ENCODE measurements around the gene ARHGEF4. TPM values are rescaled to one million over a fixed set of nuclear protein-coding genes. Genes with fewer than 3 reads are reported as not detected.

Gene ARHGEF4
- total and polyA plus RNA-seq, 10 of the 15 experiments (the other 5 are each of a cell fraction or from before 2014, with no cell fraction given) = 0.02 to 0.24 (median 0.16) TPM; not detected in 6

GRCh38 chr2:131048641-131049040, 211.9 kb downstream of the ARHGEF4 start:
- ChIA-PET CTCF (no interaction called here), POLR2A (no interaction called here), RAD21 (ENCODE audit: unreplicated experiment) (no interaction called here), SMC1A (ENCODE audit: uncharacterized antibody, unreplicated experiment) (no interaction called here)
- BruUV-seq (replicated peaks) = no TSS peak
- no peak overlapping the region for H3K4me2 ChIP-seq (ENCODE audit: control insufficient read depth, insufficient read depth)
- peaks cover 33 to 41% of the 10 kb centered on the region in 2 experiments for H3K36me3 ChIP-seq (ENCODE audit: control insufficient read depth in 2 of 2, insufficient read depth in 2 of 2, low read length in 1 of 2)
- ATAC-seq (no peak), DNase-seq (ENCODE audit: low read depth, low spot score) (no peak), FAIRE-seq (no peak)
- no peak overlapping the region for H3K9ac ChIP-seq (ENCODE audit: control insufficient read depth, insufficient read depth, low read length)
- H3K79me2 ChIP-seq (ENCODE audit: control insufficient read depth, insufficient read depth, low read length) = no peaks in the 10 kb centered on the region
- no peak overlapping the region for H3K4me3 ChIP-seq
- intact Hi-C loops (cut with micrococcal nuclease; ENCODE audit: unreplicated experiment) = no loop called here
- no peak overlapping the region for H2AFZ ChIP-seq (ENCODE audit: control insufficient read depth, low read depth, low read length)
- H3K4me1 ChIP-seq (ENCODE audit: control insufficient read depth, insufficient read depth, low read length) = no peaks in the 10 kb centered on the region
- no peaks in the 10 kb centered on the region for H3K9me3 ChIP-seq (replicated peaks; ENCODE audit: control insufficient read depth, insufficient read depth, low read length)
- H3K27me3 ChIP-seq (replicated peaks in 1 of 2; ENCODE audit: control insufficient read depth in 2 of 2, insufficient read depth in 2 of 2, low read length in 1 of 2) = no peaks in the 10 kb centered on the region
- in situ Hi-C loops (cut with MboI) = no loop called here
- WGBS (ENCODE audit: insufficient coverage, insufficient replicate concordance, low lambda C conversion rate, missing lambda C conversion rate) = over 99% methylated on average over 6 of the region's 6 CpGs
- TF ChIP-seq SMC3 (IDR thresholded peaks at IDR 0.05; ENCODE audit: borderline replicate concordance, low read length) (no peak), BHLHE40 (IDR thresholded peaks at IDR 0.05; ENCODE audit: borderline replicate concordance in 1 of 2, low read depth in 2 of 2, low read length in 1 of 2) (no peak), RELA (IDR thresholded peaks at IDR 0.05; ENCODE audit: borderline replicate concordance, partially characterized antibody) (no peak), POLR2AphosphoS5 (IDR thresholded peaks at IDR 0.05; ENCODE audit: low read length) (no peak), ZNF24 (IDR thresholded peaks at IDR 0.05) (no peak)
- no peaks in the 10 kb centered on the region for H4K20me1 ChIP-seq (ENCODE audit: control insufficient read depth, insufficient read depth)
- H3K27ac ChIP-seq (ENCODE audit: control insufficient read depth, insufficient read depth) = no peak overlapping the region

- H4K20me1 ChIP-seq (ENCODE audit: control insufficient read depth, insufficient read depth) = no peaks in the 10 kb centered on the region
- intact Hi-C loops (cut with micrococcal nuclease; ENCODE audit: unreplicated experiment) (no loop called here), in situ Hi-C loops (cut with MboI) (no loop called here)
- peaks cover 34 to 41% of the 10 kb centered on the region in 2 experiments for H3K36me3 ChIP-seq (ENCODE audit: control insufficient read depth in 2 of 2, insufficient read depth in 2 of 2, low read length in 1 of 2)
- no peak overlapping the region for H3K27ac ChIP-seq (ENCODE audit: control insufficient read depth, insufficient read depth)
- no TSS peak for BruUV-seq (replicated peaks)
- H3K9me3 ChIP-seq (replicated peaks; ENCODE audit: control insufficient read depth, insufficient read depth, low read length) = no peaks in the 10 kb centered on the region
- no peak overlapping the region for H2AFZ ChIP-seq (ENCODE audit: control insufficient read depth, low read depth, low read length)
- DNase-seq (ENCODE audit: low read depth, low spot score) (no peak), ATAC-seq (no peak), FAIRE-seq (no peak)
- POLR2A ChIA-PET = no interaction called here
- H3K4me3 ChIP-seq = no peak overlapping the region
- H3K9ac ChIP-seq (ENCODE audit: control insufficient read depth, insufficient read depth, low read length) = no peak overlapping the region
- SMC1A ChIA-PET (ENCODE audit: uncharacterized antibody, unreplicated experiment) = no interaction called here
- RAD21 ChIA-PET (ENCODE audit: unreplicated experiment) = no interaction called here
- TF ChIP-seq CUX1 (IDR thresholded peaks at IDR 0.05; ENCODE audit: insufficient replicate concordance, low read depth, low read length) (no peak), EGR1 (IDR thresholded peaks at IDR 0.05; ENCODE audit: borderline replicate concordance in 1 of 2, low read depth in 2 of 2, low read length in 2 of 2) (no peak), NFXL1 (IDR thresholded peaks at IDR 0.05; ENCODE audit: borderline replicate concordance) (no peak)
- no peak overlapping the region for H3K4me2 ChIP-seq (ENCODE audit: control insufficient read depth, insufficient read depth)
- H3K79me2 ChIP-seq (ENCODE audit: control insufficient read depth, insufficient read depth, low read length) = no peaks in the 10 kb centered on the region
- no peaks in the 10 kb centered on the region for H3K27me3 ChIP-seq (replicated peaks in 1 of 2; ENCODE audit: control insufficient read depth in 2 of 2, insufficient read depth in 2 of 2, low read length in 1 of 2)
- 32% methylated on average over 7 of the region's 7 CpGs for WGBS (ENCODE audit: insufficient coverage, insufficient replicate concordance, low lambda C conversion rate, missing lambda C conversion rate)
- CTCF ChIA-PET = no interaction called here
- H3K4me1 ChIP-seq (ENCODE audit: control insufficient read depth, insufficient read depth, low read length) = no peaks in the 10 kb centered on the region
Measured at GRCh38 chr2:131049150-131049718, 212.5 kb downstream of the ARHGEF4 start.
